Measurements from ENCODE around the gene DAW1. TPM values are rescaled to one million over a fixed set of nuclear protein-coding genes. Genes with fewer than 3 reads are reported as not detected.
"Not testable (repeated sequence)": the region's sequence is repeated elsewhere in the genome, so short reads cannot be mapped to it uniquely, and the experiment has no call there.

DAW1 gene
- total RNA-seq, 3 donors from 2014 or later, result not detected

- TF ChIP-seq CTCF (IDR thresholded peaks at IDR 0.05), result no peak
- Histone ChIP-seq H3K36me3 (no peaks in the 10 kb centered on the region), H3K9me3 (no peaks in the 10 kb centered on the region), H3K4me1 (no peaks in the 10 kb centered on the region), H3K27me3 (no peaks in the 10 kb centered on the region), H3K4me3 (no peak overlapping the region), H3K27ac (no peak overlapping the region)
- DNase-seq (ENCODE audit: low spot score in 2 of 2), result no peak
- intact Hi-C loops (cut with DNase I; ENCODE audit: low total_unique reads), result no loop called here
Observed at GRCh38 chr2:227827143-227827542, 44.3 kb upstream of the DAW1 start.

GRCh38 chr2:227828477-227828912, 42.9 kb upstream of the DAW1 start:
- TF ChIP-seq POLR2A (IDR thresholded peaks at IDR 0.05) (no peak), CTCF (IDR thresholded peaks at IDR 0.05) (no peak), POLR2AphosphoS5 (IDR thresholded peaks at IDR 0.05) (no peak)
- no peaks in the 10 kb centered on the region for H3K9me3 ChIP-seq
- H3K27me3 ChIP-seq, result no peaks in the 10 kb centered on the region
- intact Hi-C loops (cut with DNase I; ENCODE audit: low total_unique reads), result no loop called here
- H3K27ac ChIP-seq, result no peak overlapping the region
- no peak for DNase-seq (ENCODE audit: low spot score in 2 of 2)
- no peak overlapping the region for H3K4me3 ChIP-seq
- H3K4me1 ChIP-seq, result no peaks in the 10 kb centered on the region
- no peaks in the 10 kb centered on the region for H3K36me3 ChIP-seq

GRCh38 chr2:227829337-227829736, 42.1 kb upstream of the DAW1 start:
- DNase-seq (ENCODE audit: low spot score in 2 of 2), result no peak
- TF ChIP-seq CTCF (IDR thresholded peaks at IDR 0.05), result no peak
- no peak for TF ChIP-seq POLR2A (IDR thresholded peaks at IDR 0.05)
- TF ChIP-seq POLR2AphosphoS5 (IDR thresholded peaks at IDR 0.05), result no peak
- intact Hi-C loops (cut with DNase I; ENCODE audit: low total_unique reads), result no loop called here
- Histone ChIP-seq H3K4me1 (no peaks in the 10 kb centered on the region), H3K9me3 (no peaks in the 10 kb centered on the region), H3K27ac (no peak overlapping the region), H3K27me3 (no peaks in the 10 kb centered on the region), H3K36me3 (no peaks in the 10 kb centered on the region), H3K4me3 (no peak overlapping the region)

- no peaks in the 10 kb centered on the region for H3K9me3 ChIP-seq
- no peak for TF ChIP-seq CTCF (IDR thresholded peaks at IDR 0.05)
- TF ChIP-seq POLR2AphosphoS5 (IDR thresholded peaks at IDR 0.05), result no peak
- no peak for TF ChIP-seq POLR2A (IDR thresholded peaks at IDR 0.05)
Observed at GRCh38 chr2:227834423-227834822, 37.0 kb upstream of the DAW1 start.

GRCh38 chr2:227834916-227835650, 36.3 kb upstream of the DAW1 start:
- H3K27me3 ChIP-seq, result no peaks in the 10 kb centered on the region
- H3K9me3 ChIP-seq, result no peaks in the 10 kb centered on the region
- no peak for DNase-seq (ENCODE audit: low spot score in 2 of 2)
- no peaks in the 10 kb centered on the region for H3K4me1 ChIP-seq
- TF ChIP-seq CTCF (IDR thresholded peaks at IDR 0.05), result no peak
- no peak for TF ChIP-seq POLR2AphosphoS5 (IDR thresholded peaks at IDR 0.05)
- TF ChIP-seq POLR2A (IDR thresholded peaks at IDR 0.05), result no peak
- intact Hi-C loops (cut with DNase I; ENCODE audit: low total_unique reads), result no loop called here
- H3K4me3 ChIP-seq, result no peak overlapping the region
- no peaks in the 10 kb centered on the region for H3K36me3 ChIP-seq
- no peak overlapping the region for H3K27ac ChIP-seq

More at GRCh38 chr2:227834423-227834822, 37.0 kb upstream of the DAW1 start:
- H3K27ac ChIP-seq, result no peak overlapping the region
- no peaks in the 10 kb centered on the region for H3K36me3 ChIP-seq
- no peaks in the 10 kb centered on the region for H3K4me1 ChIP-seq
- no peak for DNase-seq (ENCODE audit: low spot score in 2 of 2)
- no peaks in the 10 kb centered on the region for H3K27me3 ChIP-seq
- H3K4me3 ChIP-seq, result no peak overlapping the region
- intact Hi-C loops (cut with DNase I; ENCODE audit: low total_unique reads), result no loop called here

GRCh38 chr2:227839339-227840129, 31.9 kb upstream of the DAW1 start:
- H3K4me3 ChIP-seq; H3K36me3 ChIP-seq; H3K27me3 ChIP-seq; H3K9me3 ChIP-seq; DNase-seq (ENCODE audit: low spot score in 2 of 2); intact Hi-C loops (cut with DNase I; ENCODE audit: low total_unique reads); H3K27ac ChIP-seq; H3K4me1 ChIP-seq: not testable (repeated sequence)
